HCT116 (cell line): ENCODE results near the gene FOXD2. TPM values are rescaled to one million over a fixed set of nuclear protein-coding genes. Genes with fewer than 3 reads are reported as not detected.

ENCODE experiments used
- ATAC-seq: fragments of 200-7000 bp; cut with Tn5 transposase; 2 replicates; pipeline ENCODE4 v1.9.1; 2020; ENCODE audit warnings: mild to moderate bottlenecking, moderate library complexity
- BruUV-seq: library from RNA; stranded (reverse); fragments of 400-500 nt; replicated peaks from 2 replicates; lab custom pipeline; 2021; lab: Mats Ljungman, UMichigan
- CTCF ChIA-PET: fragments of 300-600 bp; sonication (Branson Sonifier 250); formaldehyde crosslinking; loops from one replicate; lab custom pipeline; 2021; ENCODE audit warnings: antibody characterized with exemption; lab: Charles Lee
- POLR2A ChIA-PET: fragments of 300-600, 350-600 bp; sonication (Branson Sonifier 250); formaldehyde crosslinking; loops from one replicate; lab custom pipeline; 2021; ENCODE audit warnings: antibody characterized with exemption; lab: Charles Lee
- RAD21 ChIA-PET, 2 experiments: fragments of 300-600 bp; sonication (Branson Sonifier 250); formaldehyde crosslinking; loops; one replicate each; lab custom pipeline; 2023; ENCODE audit warnings: low total read pairs in 2 of 2; ENCODE audit not compliant: uncharacterized antibody in 2 of 2, unreplicated experiment in 2 of 2, low non-redundant PET in 1 of 2; lab: Charles Lee
- DNase-seq: peaks from one replicate; pipeline ENCODE4 v3.0.0-alpha.2; 2010; ENCODE audit warnings: low read depth, low spot score
- H2AFZ ChIP-seq: fragments of 200-600 bp; shearing (Covaris generic), sonication (generic); 2 replicates; pipeline ENCODE4 v1.6.1; 2017; ENCODE audit warnings: low read depth, mixed run types, mixed read lengths, antibody characterized with exemption, low read length; ENCODE audit not compliant: poor library complexity, severe bottlenecking
- H3K27ac ChIP-seq: 2 replicates; pipeline ENCODE4 v1.5.1; 2012; ENCODE audit warnings: low read depth, low read length
- H3K27me3 ChIP-seq: fragments of 200-600 bp; sonication (generic); 2 replicates; pipeline ENCODE4 v1.6.1; 2016; ENCODE audit warnings: mixed run types, low read length, mixed read lengths; ENCODE audit not compliant: insufficient read depth
- H3K36me3 ChIP-seq, 2 experiments: fragments of 200-500 bp in 1 of 2; fragments of 200-600 bp in 1 of 2; sonication (Bioruptor generic) in 1 of 2; sonication (generic) in 1 of 2; 2 replicates each; pipeline versions ENCODE4 v1.5.1 to v1.6.1; 2014 to 2016; ENCODE audit warnings: low read length in 2 of 2, inconsistent platforms in 1 of 2, mixed read lengths in 1 of 2, mixed run types in 1 of 2; ENCODE audit not compliant: insufficient read depth in 2 of 2, control insufficient read depth in 1 of 2
- H3K4me1 ChIP-seq, 2 experiments: fragments of 200-600 bp in 1 of 2; sonication (generic) in 1 of 2; 2 replicates each; pipeline versions ENCODE4 v1.5.1 to v1.6.1; 2012 to 2017; ENCODE audit warnings: low read length in 2 of 2, inconsistent platforms in 1 of 2, mild to moderate bottlenecking in 1 of 2, mixed read lengths in 1 of 2, mixed run types in 1 of 2, moderate library complexity in 1 of 2; ENCODE audit not compliant: insufficient read depth in 2 of 2, control insufficient read depth in 1 of 2
- H3K4me2 ChIP-seq: fragments of 200-600 bp; sonication (generic); 2 replicates; pipeline ENCODE4 v1.6.1; 2017; ENCODE audit warnings: mixed run types, low read length, mixed read lengths
- H3K4me3 ChIP-seq, 2 experiments: fragments of 200-600 bp in 1 of 2; sonication (generic) in 1 of 2; replicated peaks in 1 of 2; 2 replicates each; pipeline ENCODE4 v1.5.1; 2011 to 2016; ENCODE audit warnings: low read length in 2 of 2, control low read depth in 1 of 2, low read depth in 1 of 2, mild to moderate bottlenecking in 1 of 2, mixed read lengths in 1 of 2, mixed run types in 1 of 2
- H3K79me2 ChIP-seq: fragments of 200-600 bp; sonication (generic); 2 replicates; pipeline ENCODE4 v1.6.1; 2017; ENCODE audit warnings: mild to moderate bottlenecking, mixed run types, low read length, moderate library complexity, mixed read lengths; ENCODE audit not compliant: insufficient read depth
- H3K9ac ChIP-seq: fragments of 200-600 bp; sonication (generic); 2 replicates; pipeline ENCODE4 v1.6.1; 2016; ENCODE audit warnings: low read length, mixed read lengths
- H3K9me2 ChIP-seq: fragments of 200-600 bp; sonication (generic), shearing (Covaris generic); 2 replicates; pipeline ENCODE4 v1.6.1; 2017; ENCODE audit warnings: mixed run types, mild to moderate bottlenecking, moderate library complexity; ENCODE audit not compliant: insufficient read depth
- H3K9me3 ChIP-seq, 2 experiments: fragments of 200-500 bp in 1 of 2; fragments of 200-600 bp in 1 of 2; sonication (Bioruptor generic) in 1 of 2; sonication (generic) in 1 of 2; 2 replicates each; pipeline ENCODE4 v1.6.1; 2014 to 2017; ENCODE audit warnings: low read length in 2 of 2, mixed read lengths in 2 of 2, inconsistent platforms in 1 of 2, low read depth in 1 of 2, mild to moderate bottlenecking in 1 of 2, mixed run types in 1 of 2, moderate library complexity in 1 of 2; ENCODE audit not compliant: control insufficient read depth in 1 of 2, insufficient read depth in 1 of 2
- H4K20me1 ChIP-seq: fragments of 200-600 bp; sonication (generic), shearing (Covaris generic); 2 replicates; pipeline ENCODE4 v1.6.1; 2017; ENCODE audit warnings: mixed run types, mild to moderate bottlenecking, moderate library complexity; ENCODE audit not compliant: insufficient read depth
- CEBPB ChIP-seq: IDR thresholded peaks from 2 replicates; pipeline ENCODE4 v1.6.1; 2012; ENCODE audit warnings: low read depth
- CTCF ChIP-seq, 3 experiments: fragments of 200-600 bp in 1 of 3; sonication (generic) in 1 of 3; IDR thresholded peaks in 2 of 3; conservative IDR thresholded peaks in 1 of 3; 2 replicates each; pipeline ENCODE4 v1.5.1; 2012 to 2017; ENCODE audit warnings: low read depth in 2 of 3, low read length in 2 of 3, antibody characterized with exemption in 1 of 3, borderline replicate concordance in 1 of 3, control low read depth in 1 of 3, mild to moderate bottlenecking in 1 of 3, mixed read lengths in 1 of 3, mixed run types in 1 of 3, moderate library complexity in 1 of 3; ENCODE audit not compliant: insufficient read depth in 1 of 3
- EGR1 ChIP-seq: IDR thresholded peaks from 2 replicates; pipeline ENCODE4 v1.6.1; 2012; ENCODE audit warnings: low read depth
- ELF1 ChIP-seq: IDR thresholded peaks from 2 replicates; pipeline ENCODE4 v1.6.1; 2012; ENCODE audit warnings: low read depth, borderline replicate concordance
- EZH2 ChIP-seq: fragments of 200-600 bp; sonication (generic); IDR thresholded peaks from 2 replicates; pipeline ENCODE4 v1.6.1; 2017; ENCODE audit warnings: antibody characterized with exemption, mixed run types
- EZH2phosphoT487 ChIP-seq: fragments of 200-600 bp; IDR thresholded peaks from 2 replicates; pipeline ENCODE4 v1.6.1; 2018; ENCODE audit warnings: antibody characterized with exemption, borderline replicate concordance
- FOSL1 ChIP-seq: IDR thresholded peaks from 2 replicates; pipeline ENCODE4 v1.6.1; 2012; ENCODE audit warnings: low read depth
- MAX ChIP-seq: IDR thresholded peaks from 2 replicates; pipeline ENCODE4 v1.6.1; 2012
- POLR2A ChIP-seq: IDR thresholded peaks from 2 replicates; pipeline ENCODE4 v1.7.0; 2011; ENCODE audit warnings: borderline replicate concordance; ENCODE audit not compliant: insufficient read depth, insufficient read length; ENCODE audit errors: extremely low read depth
- RAD21 ChIP-seq: IDR thresholded peaks from 2 replicates; pipeline ENCODE4 v1.6.1; 2012; ENCODE audit warnings: low read depth, mild to moderate bottlenecking
- SP1 ChIP-seq: IDR thresholded peaks from 2 replicates; pipeline ENCODE4 v1.6.1; 2012; ENCODE audit warnings: low read depth
- ZFX ChIP-seq: fragments of 450-650 bp; IDR thresholded peaks from 2 replicates; pipeline ENCODE4 v1.6.1; 2017
- intact Hi-C: fragments of 100-400 bp; cut with micrococcal nuclease; formaldehyde crosslinking; loops from 2 replicates; pipeline ENCODE4 v1.10.0; 2022
- total RNA-seq: library from RNA; stranded (reverse); gene quantifications from one replicate; pipeline ENCODE4 v1.2.1, GENCODE V29; 2021; ENCODE audit not compliant: unreplicated experiment

FOXD2 gene
- total RNA-seq, 1 experiment from 2014 or later, result 1.9 TPM

- H3K79me2 ChIP-seq, result no peaks in the 10 kb centered on the region
- no peak for ATAC-seq
- H3K9me3 ChIP-seq, result no peaks in the 10 kb centered on the region
- no peak overlapping the region for H3K4me2 ChIP-seq
- H4K20me1 ChIP-seq, result no peaks in the 10 kb centered on the region
- H3K4me3 ChIP-seq, result no peak overlapping the region
- no peak overlapping the region for H3K27ac ChIP-seq
- no TSS peak for BruUV-seq
- H3K36me3 ChIP-seq, result no peaks in the 10 kb centered on the region
- no peaks in the 10 kb centered on the region for H3K4me1 ChIP-seq
- POLR2A ChIA-PET, result no interaction called here
- H2AFZ ChIP-seq, result no peak overlapping the region
- CTCF ChIA-PET, result no interaction called here
- no peaks in the 10 kb centered on the region for H3K9me2 ChIP-seq
- TF ChIP-seq ELF1, result no peak
- TF ChIP-seq CEBPB, result no peak
- TF ChIP-seq EZH2, result no peak
- no peak for TF ChIP-seq ZFX
- TF ChIP-seq EZH2phosphoT487, result no peak
- no peak for TF ChIP-seq CTCF (IDR thresholded peaks at IDR 0.05 in 2 of 3, conservative IDR thresholded peaks at IDR 0.05 in 1 of 3; ENCODE audit: borderline replicate concordance in 1 of 3, insufficient read depth in 1 of 3, low read depth in 2 of 3, low read length in 2 of 3)
- TF ChIP-seq FOSL1, result no peak
- no peak for TF ChIP-seq POLR2A
- no peak for TF ChIP-seq EGR1
- no peak for TF ChIP-seq SP1
- no peak for TF ChIP-seq RAD21
- TF ChIP-seq MAX, result no peak
- TF ChIP-seq, all 23 proteins: peak for 0
- RAD21 ChIA-PET, result no interaction called here
- intact Hi-C loops, result no loop called here
- Histone ChIP-seq H3K27me3 (no peaks in the 10 kb centered on the region), H3K9ac (no peak overlapping the region)
- no peak for DNase-seq
Measured at GRCh38 chr1:47403321-47403910, 34.4 kb upstream of the FOXD2 start.
